ENCODE data around the gene DLGAP4. TPM values are rescaled to one million over a fixed set of nuclear protein-coding genes. Genes with fewer than 3 reads are reported as not detected.

DLGAP4 gene
- total RNA-seq, 1 experiment from 2014 or later, result 15.9 TPM

GRCh38 chr20:36392989-36393388 is 86.8 kb downstream of the DLGAP4 start:
- in situ Hi-C loops (cut with HindIII; ENCODE audit: low sequenced_read_pairs), result no loop called here
- DNase-seq (ENCODE audit: low spot score), result no peak

GRCh38 chr20:36394340-36394965 is 88.3 kb downstream of the DLGAP4 start:
- no peak for DNase-seq (ENCODE audit: low spot score)
- in situ Hi-C loops (cut with HindIII; ENCODE audit: low sequenced_read_pairs), result no loop called here

- no peak for DNase-seq (ENCODE audit: low spot score)
- in situ Hi-C loops (cut with HindIII; ENCODE audit: low sequenced_read_pairs), result no loop called here
Measured at GRCh38 chr20:36396340-36396739, 90.2 kb downstream of the DLGAP4 start.

- in situ Hi-C loops (cut with HindIII; ENCODE audit: low sequenced_read_pairs), result no loop called here
- no peak for DNase-seq (ENCODE audit: low spot score)
Measured at GRCh38 chr20:36396847-36397630, 90.9 kb downstream of the DLGAP4 start.

- in situ Hi-C loops (cut with HindIII; ENCODE audit: low sequenced_read_pairs), result no loop called here
- no peak for DNase-seq (ENCODE audit: low spot score)
Measured at GRCh38 chr20:36398515-36398914, 92.4 kb downstream of the DLGAP4 start.

- in situ Hi-C loops (cut with HindIII; ENCODE audit: low sequenced_read_pairs), result no loop called here
- DNase-seq (ENCODE audit: low spot score), result peak; percentile 46
Measured at GRCh38 chr20:36399147-36399968, 93.2 kb downstream of the DLGAP4 start.

GRCh38 chr20:36399969-36400545 is 93.9 kb downstream of the DLGAP4 start:
- in situ Hi-C loops (cut with HindIII; ENCODE audit: low sequenced_read_pairs), result no loop called here
- DNase-seq (ENCODE audit: low spot score), result no peak

GRCh38 chr20:36400909-36401735 is 95.0 kb downstream of the DLGAP4 start:
- in situ Hi-C loops (cut with HindIII; ENCODE audit: low sequenced_read_pairs), result no loop called here
- DNase-seq (ENCODE audit: low spot score), result no peak

- no peak for DNase-seq (ENCODE audit: low spot score)
- in situ Hi-C loops (cut with HindIII; ENCODE audit: low sequenced_read_pairs), result no loop called here
Measured at GRCh38 chr20:36402708-36403107, 96.6 kb downstream of the DLGAP4 start.

- DNase-seq (ENCODE audit: low spot score), result no peak
- in situ Hi-C loops (cut with HindIII; ENCODE audit: low sequenced_read_pairs), result no loop called here
Measured at GRCh38 chr20:36404435-36404978, 98.4 kb downstream of the DLGAP4 start.

- in situ Hi-C loops (cut with HindIII; ENCODE audit: low sequenced_read_pairs), result no loop called here
- no peak for DNase-seq (ENCODE audit: low spot score)
Measured at GRCh38 chr20:36405255-36405654, 99.1 kb downstream of the DLGAP4 start.

- DNase-seq (ENCODE audit: low spot score), result no peak
- in situ Hi-C loops (cut with HindIII; ENCODE audit: low sequenced_read_pairs), result no loop called here
Measured at GRCh38 chr20:36407199-36407733, 101.1 kb downstream of the DLGAP4 start.

- peak; percentile 54 for DNase-seq (ENCODE audit: low spot score)
- in situ Hi-C loops (cut with HindIII; ENCODE audit: low sequenced_read_pairs), result no loop called here
Measured at GRCh38 chr20:36408219-36408618, 102.1 kb downstream of the DLGAP4 start.

- in situ Hi-C loops (cut with HindIII; ENCODE audit: low sequenced_read_pairs), result no loop called here
- DNase-seq (ENCODE audit: low spot score), result peak; percentile 47
Measured at GRCh38 chr20:36411861-36412454, 105.8 kb downstream of the DLGAP4 start.

- no peak for DNase-seq (ENCODE audit: low spot score)
- in situ Hi-C loops (cut with HindIII; ENCODE audit: low sequenced_read_pairs), result no loop called here
Measured at GRCh38 chr20:36415475-36416002, 109.4 kb downstream of the DLGAP4 start.

- no peak for DNase-seq (ENCODE audit: low spot score)
- in situ Hi-C loops (cut with HindIII; ENCODE audit: low sequenced_read_pairs), result no loop called here
Measured at GRCh38 chr20:36418711-36419110, 112.6 kb downstream of the DLGAP4 start.

- DNase-seq (ENCODE audit: low spot score), result no peak
- in situ Hi-C loops (cut with HindIII; ENCODE audit: low sequenced_read_pairs), result no loop called here
Measured at GRCh38 chr20:36421641-36422040, 115.5 kb downstream of the DLGAP4 start.

- no peak for DNase-seq (ENCODE audit: low spot score)
- in situ Hi-C loops (cut with HindIII; ENCODE audit: low sequenced_read_pairs), result no loop called here
Measured at GRCh38 chr20:36424314-36424713, 118.2 kb downstream of the DLGAP4 start.
